Measurements from ENCODE around the gene TXNRD2.

GRCh38 chr22:19836512-19836911, 105.1 kb downstream of the TXNRD2 start:
- TF ChIP-seq, protein P1, sequence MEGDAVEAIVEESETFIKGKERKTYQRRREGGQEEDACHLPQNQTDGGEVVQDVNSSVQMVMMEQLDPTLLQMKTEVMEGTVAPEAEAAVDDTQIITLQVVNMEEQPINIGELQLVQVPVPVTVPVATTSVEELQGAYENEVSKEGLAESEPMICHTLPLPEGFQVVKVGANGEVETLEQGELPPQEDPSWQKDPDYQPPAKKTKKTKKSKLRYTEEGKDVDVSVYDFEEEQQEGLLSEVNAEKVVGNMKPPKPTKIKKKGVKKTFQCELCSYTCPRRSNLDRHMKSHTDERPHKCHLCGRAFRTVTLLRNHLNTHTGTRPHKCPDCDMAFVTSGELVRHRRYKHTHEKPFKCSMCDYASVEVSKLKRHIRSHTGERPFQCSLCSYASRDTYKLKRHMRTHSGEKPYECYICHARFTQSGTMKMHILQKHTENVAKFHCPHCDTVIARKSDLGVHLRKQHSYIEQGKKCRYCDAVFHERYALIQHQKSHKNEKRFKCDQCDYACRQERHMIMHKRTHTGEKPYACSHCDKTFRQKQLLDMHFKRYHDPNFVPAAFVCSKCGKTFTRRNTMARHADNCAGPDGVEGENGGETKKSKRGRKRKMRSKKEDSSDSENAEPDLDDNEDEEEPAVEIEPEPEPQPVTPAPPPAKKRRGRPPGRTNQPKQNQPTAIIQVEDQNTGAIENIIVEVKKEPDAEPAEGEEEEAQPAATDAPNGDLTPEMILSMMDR (IDR thresholded peaks at IDR 0.05) = no peak
- TF ChIP-seq POLR2A (IDR thresholded peaks at IDR 0.05) = no peak

Data from tibial nerve (tissue), 3 donors.